Chondrocyte (in vitro differentiated cells): ENCODE data around the gene SMARCC1. TPM values are rescaled to one million over a fixed set of nuclear protein-coding genes. Genes with fewer than 3 reads are reported as not detected.

Source experiments
- DNase-seq: peaks from one replicate; pipeline ENCODE4 v3.0.0; 2021; ENCODE audit warnings: mixed read lengths, low spot score
- H3K27ac Mint-ChIP-seq: one replicate; pipeline ENCODE4 v1.8.0; 2021; ENCODE audit warnings: mild to moderate bottlenecking, moderate library complexity, mixed read lengths; ENCODE audit not compliant: unreplicated experiment
- H3K27me3 Mint-ChIP-seq: 2 replicates; pipeline ENCODE4 v1.8.0; 2021; ENCODE audit warnings: low read depth, mixed read lengths
- H3K36me3 Mint-ChIP-seq: 2 replicates; pipeline ENCODE4 v1.8.0; 2021; ENCODE audit warnings: low read depth, mixed read lengths
- H3K4me1 Mint-ChIP-seq: 2 replicates; pipeline ENCODE4 v1.8.0; 2021; ENCODE audit warnings: low read depth, mild to moderate bottlenecking, mixed read lengths
- H3K4me3 Mint-ChIP-seq: one replicate; pipeline ENCODE4 v1.8.0; 2021; ENCODE audit warnings: mild to moderate bottlenecking, moderate library complexity, mixed read lengths; ENCODE audit not compliant: unreplicated experiment
- H3K9me3 Mint-ChIP-seq: 2 replicates; pipeline ENCODE4 v1.8.0; 2021; ENCODE audit warnings: low read depth, mixed read lengths
- total RNA-seq: library from RNA; stranded (reverse); gene quantifications from 3 replicates; pipeline ENCODE4 v1.2.1, GENCODE V29; 2021
- TF ChIP-seq, protein P1 (sequence below): fragments of 200-600 bp; sonication (generic); IDR thresholded peaks from 2 replicates; pipeline ENCODE4 v1.5.0; 2021; ENCODE audit warnings: antibody characterized with exemption, mild to moderate bottlenecking, moderate library complexity

Gene SMARCC1
- total RNA-seq, 1 donor from 2014 or later, result 83.5 TPM

GRCh38 chr3:47579875-47580274, 201.8 kb downstream of the SMARCC1 start:
- peaks cover 1% of the 10 kb centered on the region for H3K36me3 Mint-ChIP-seq
- no peak overlapping the region for H3K27ac Mint-ChIP-seq
- no peaks in the 10 kb centered on the region for H3K27me3 Mint-ChIP-seq
- no peaks in the 10 kb centered on the region for H3K9me3 Mint-ChIP-seq
- no peak overlapping the region for H3K4me3 Mint-ChIP-seq
- DNase-seq, result no peak
- TF ChIP-seq, protein P1, sequence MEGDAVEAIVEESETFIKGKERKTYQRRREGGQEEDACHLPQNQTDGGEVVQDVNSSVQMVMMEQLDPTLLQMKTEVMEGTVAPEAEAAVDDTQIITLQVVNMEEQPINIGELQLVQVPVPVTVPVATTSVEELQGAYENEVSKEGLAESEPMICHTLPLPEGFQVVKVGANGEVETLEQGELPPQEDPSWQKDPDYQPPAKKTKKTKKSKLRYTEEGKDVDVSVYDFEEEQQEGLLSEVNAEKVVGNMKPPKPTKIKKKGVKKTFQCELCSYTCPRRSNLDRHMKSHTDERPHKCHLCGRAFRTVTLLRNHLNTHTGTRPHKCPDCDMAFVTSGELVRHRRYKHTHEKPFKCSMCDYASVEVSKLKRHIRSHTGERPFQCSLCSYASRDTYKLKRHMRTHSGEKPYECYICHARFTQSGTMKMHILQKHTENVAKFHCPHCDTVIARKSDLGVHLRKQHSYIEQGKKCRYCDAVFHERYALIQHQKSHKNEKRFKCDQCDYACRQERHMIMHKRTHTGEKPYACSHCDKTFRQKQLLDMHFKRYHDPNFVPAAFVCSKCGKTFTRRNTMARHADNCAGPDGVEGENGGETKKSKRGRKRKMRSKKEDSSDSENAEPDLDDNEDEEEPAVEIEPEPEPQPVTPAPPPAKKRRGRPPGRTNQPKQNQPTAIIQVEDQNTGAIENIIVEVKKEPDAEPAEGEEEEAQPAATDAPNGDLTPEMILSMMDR, result no peak
- no peaks in the 10 kb centered on the region for H3K4me1 Mint-ChIP-seq

DNA sequence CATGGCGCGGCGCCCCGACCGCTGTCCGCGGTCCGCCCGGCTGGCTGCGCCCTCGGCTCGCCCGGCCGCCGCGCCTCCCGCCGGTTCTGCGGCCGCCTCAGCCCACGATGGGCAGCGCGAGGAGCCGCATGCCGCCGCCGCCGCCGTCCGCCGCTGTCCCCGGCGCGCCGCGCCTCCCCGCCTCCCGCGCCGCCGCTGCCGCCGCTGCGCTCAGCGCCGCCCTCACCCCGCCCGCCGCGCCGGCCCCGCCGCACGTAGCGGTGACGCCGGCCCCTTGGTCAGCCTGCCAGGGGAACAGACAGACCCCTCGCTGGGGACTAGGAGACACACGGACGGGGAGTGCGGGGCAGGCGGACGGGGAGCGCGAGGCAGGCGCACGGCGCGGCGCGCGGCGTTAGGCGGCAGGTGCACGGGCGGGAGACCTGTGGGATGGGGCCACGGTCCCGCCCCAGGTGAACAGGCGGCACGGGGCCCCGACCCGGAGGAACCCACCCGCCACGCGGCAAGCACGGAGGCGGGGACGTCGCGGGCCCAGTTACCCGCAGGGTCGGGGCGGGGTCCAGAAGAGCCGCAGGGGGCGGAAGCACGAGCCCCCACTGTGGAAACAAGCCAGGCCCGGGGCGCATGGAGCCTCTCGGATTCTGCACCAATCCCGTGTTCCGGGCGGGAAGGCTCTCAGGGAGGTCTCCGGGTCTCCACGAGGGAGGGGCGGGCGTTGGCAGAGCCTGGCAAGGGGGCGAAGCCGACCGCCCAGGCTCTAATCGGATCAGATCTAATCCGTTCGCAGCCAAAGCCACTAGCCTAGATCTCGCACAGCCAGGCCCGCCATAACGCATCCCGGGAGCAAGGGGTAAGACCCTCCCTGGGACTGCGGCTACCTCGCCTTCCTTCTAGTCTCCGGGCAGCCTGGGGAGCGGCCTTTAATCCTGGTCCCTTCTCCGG, 202.7 kb downstream of the SMARCC1 start, which contains the start of gene CSPG5:
Gene CSPG5 (minus strand): TSS at position 175 of the 942 bp plus-strand sequence. CDS start 172 bp downstream, at position 3.
- TF ChIP-seq, protein P1, result no peak
- Mint-ChIP-seq H3K36me3 (no peaks in the 10 kb centered on the region), H3K9me3 (no peaks in the 10 kb centered on the region), H3K4me3 (peak within 1 kb of the TSS; percentile 55), H3K27me3 (no peaks in the 10 kb centered on the region), H3K4me1 (no peaks in the 10 kb centered on the region), H3K27ac (no peak within 1 kb of the TSS)
- DNase-seq, result no peak

- Mint-ChIP-seq H3K27ac (no peak overlapping the region), H3K36me3 (no peaks in the 10 kb centered on the region), H3K4me1 (no peaks in the 10 kb centered on the region), H3K4me3 (peak overlapping the region; percentile 55), H3K9me3 (no peaks in the 10 kb centered on the region), H3K27me3 (peaks cover under 1% of the 10 kb centered on the region)
- DNase-seq, result no peak
- TF ChIP-seq, protein P1, result no peak
These were observed 203.5 kb downstream of the SMARCC1 start for GRCh38 chr3:47578119-47578632.

- no peak overlapping the region for H3K27ac Mint-ChIP-seq
- peak overlapping the region; percentile 55 for H3K4me3 Mint-ChIP-seq
- peaks cover 3% of the 10 kb centered on the region for H3K27me3 Mint-ChIP-seq
These were observed 204.0 kb downstream of the SMARCC1 start for GRCh38 chr3:47577583-47578118.

More at GRCh38 chr3:47577583-47578118, 204.0 kb downstream of the SMARCC1 start:
- no peaks in the 10 kb centered on the region for H3K36me3 Mint-ChIP-seq
- H3K4me1 Mint-ChIP-seq, result no peaks in the 10 kb centered on the region
- no peak for DNase-seq
- no peaks in the 10 kb centered on the region for H3K9me3 Mint-ChIP-seq
- TF ChIP-seq, protein P1, result no peak
